Stimulated activated naive B cell treated with anti-CD40 and anti-IgM and Interleukin-4, amounts not matched to agents 10 μg/mL and 1 μg/mL and 100 μg/mL, for 72 hours (primary cell): Measurements from ENCODE around the gene ZNF530.

ENCODE experiments used
- ATAC-seq, 2 donors: fragments of 150-1000 bp; cut with Tn5 transposase; replicated peaks; 2 replicates each; pipeline ENCODE4 v1.10.0; 2021; ENCODE audit warnings: moderate library complexity in 1 of 2
- DNase-seq: peaks from one replicate; pipeline ENCODE4 v3.0.0; 2021
- H3K27ac Mint-ChIP-seq: one replicate; pipeline ENCODE4 v1.8.0; 2022; ENCODE audit warnings: mild to moderate bottlenecking, mixed read lengths
- H3K27me3 Mint-ChIP-seq, 2 donors: one replicate each; pipeline ENCODE4 v1.8.0; 2022; ENCODE audit warnings: mixed read lengths in 2 of 2
- H3K36me3 Mint-ChIP-seq, 2 donors: one replicate each; pipeline ENCODE4 v1.8.0; 2022; ENCODE audit warnings: mixed read lengths in 2 of 2, mild to moderate bottlenecking in 1 of 2
- H3K4me1 Mint-ChIP-seq, 2 donors: one replicate each; pipeline ENCODE4 v1.8.0; 2022; ENCODE audit warnings: mixed read lengths in 2 of 2, mild to moderate bottlenecking in 1 of 2
- H3K4me3 Mint-ChIP-seq, 2 donors: one replicate each; pipeline ENCODE4 v1.8.0; 2022; ENCODE audit warnings: mild to moderate bottlenecking in 2 of 2, mixed read lengths in 2 of 2, moderate library complexity in 1 of 2
- H3K9me3 Mint-ChIP-seq, 2 donors: one replicate each; pipeline ENCODE4 v1.8.0; 2022; ENCODE audit warnings: mixed read lengths in 2 of 2, mild to moderate bottlenecking in 1 of 2

Gene ZNF530

GRCh38 chr19:57599761-57600383, at the start of gene ZNF530:
Gene ZNF530 (plus strand): TSS chr19:57599885. CDS start chr19:57604346, 4,461 bp downstream.
- Mint-ChIP-seq H3K27ac (peak within 1 kb of the TSS; percentile 84), H3K36me3 (peaks cover 36 to 37% of the 10 kb centered on the region in 2 donors)

GRCh38 chr19:57552432-57552831, 47.3 kb upstream of the ZNF530 start:
- peaks cover 15 to 24% of the 10 kb centered on the region in 2 donors for H3K9me3 Mint-ChIP-seq
- H3K4me3 Mint-ChIP-seq: no peak overlapping the region
- H3K27me3 Mint-ChIP-seq: no peaks in the 10 kb centered on the region
- ATAC-seq (no peak), DNase-seq (no peak)
- peaks cover 86 to 93% of the 10 kb centered on the region in 2 donors for H3K36me3 Mint-ChIP-seq
- H3K27ac Mint-ChIP-seq: no peak overlapping the region
- H3K4me1 Mint-ChIP-seq: peaks cover 4 to 7% of the 10 kb centered on the region in 2 donors

More at GRCh38 chr19:57599761-57600383, at the start of gene ZNF530:
- peak within 1 kb of the TSS; percentile 87 to 88 for H3K4me3 Mint-ChIP-seq
- peaks cover 9 to 22% of the 10 kb centered on the region in 2 donors for H3K9me3 Mint-ChIP-seq
- H3K27me3 Mint-ChIP-seq: no peaks in the 10 kb centered on the region
- DNase-seq (peak; percentile 87), ATAC-seq (peak; percentile 99 to 100)
- peaks cover 18 to 32% of the 10 kb centered on the region in 2 donors for H3K4me1 Mint-ChIP-seq

GRCh38 chr19:57557659-57558058, 42.0 kb upstream of the ZNF530 start:
- peaks cover 29 to 32% of the 10 kb centered on the region in 2 donors for H3K4me1 Mint-ChIP-seq
- peaks cover 0 to 9% of the 10 kb centered on the region in 2 donors for H3K27me3 Mint-ChIP-seq
- DNase-seq: no peak
- H3K27ac Mint-ChIP-seq: no peak overlapping the region
- peak overlapping the region; percentile 95 to 96 for H3K4me3 Mint-ChIP-seq
- no peak for ATAC-seq
- H3K36me3 Mint-ChIP-seq: peaks cover 48 to 67% of the 10 kb centered on the region in 2 donors
- peaks cover 0 to 10% of the 10 kb centered on the region in 2 donors for H3K9me3 Mint-ChIP-seq

- Mint-ChIP-seq H3K36me3 (peaks cover 42 to 61% of the 10 kb centered on the region in 2 donors), H3K4me1 (peaks cover 29 to 32% of the 10 kb centered on the region in 2 donors), H3K27me3 (peaks cover 0 to 9% of the 10 kb centered on the region in 2 donors), H3K27ac (peak overlapping the region; percentile 81), H3K4me3 (peak overlapping the region; percentile 95 to 96), H3K9me3 (peaks cover 2 to 13% of the 10 kb centered on the region in 2 donors)
- ATAC-seq (no peak), DNase-seq (no peak)
Observed at GRCh38 chr19:57558525-57558924, 41.2 kb upstream of the ZNF530 start.

- peak overlapping the region; percentile 95 for H3K27ac Mint-ChIP-seq
Observed at GRCh38 chr19:57559008-57559403, 40.7 kb upstream of the ZNF530 start.

GRCh38 chr19:57559404-57560025, 40.2 kb upstream of the ZNF530 start, which contains the start of gene ZNF550:
Gene ZNF550 (minus strand): TSS chr19:57559863. CDS start chr19:57559682, 181 bp downstream.
- Mint-ChIP-seq H3K4me3 (peak within 1 kb of the TSS; percentile 95 to 96), H3K36me3 (peaks cover 34 to 53% of the 10 kb centered on the region in 2 donors), H3K4me1 (peaks cover 29 to 32% of the 10 kb centered on the region in 2 donors), H3K27ac (peak within 1 kb of the TSS; percentile 95), H3K27me3 (peaks cover 0 to 9% of the 10 kb centered on the region in 2 donors), H3K9me3 (peaks cover 4 to 15% of the 10 kb centered on the region in 2 donors)
- peak; percentile 76 for DNase-seq
- peak; percentile 97 to 100 for ATAC-seq

More at GRCh38 chr19:57559008-57559403, 40.7 kb upstream of the ZNF530 start:
- peaks cover 29 to 32% of the 10 kb centered on the region in 2 donors for H3K4me1 Mint-ChIP-seq
- peaks cover 4 to 15% of the 10 kb centered on the region in 2 donors for H3K9me3 Mint-ChIP-seq
- H3K27me3 Mint-ChIP-seq: peaks cover 0 to 9% of the 10 kb centered on the region in 2 donors
- ATAC-seq: peak; percentile 53 to 59
- H3K36me3 Mint-ChIP-seq: peaks cover 40 to 59% of the 10 kb centered on the region in 2 donors
- H3K4me3 Mint-ChIP-seq: peak overlapping the region; percentile 95 to 96
- DNase-seq: peak; percentile 1

GRCh38 chr19:57560049-57560491, 39.6 kb upstream of the ZNF530 start:
- H3K4me1 Mint-ChIP-seq: peaks cover 29 to 32% of the 10 kb centered on the region in 2 donors
- H3K4me3 Mint-ChIP-seq: peak overlapping the region; percentile 95 to 96
- ATAC-seq: peak; percentile 10 to 21
- peak; percentile 2 for DNase-seq
- peaks cover 29 to 48% of the 10 kb centered on the region in 2 donors for H3K36me3 Mint-ChIP-seq
- peak overlapping the region; percentile 89 for H3K27ac Mint-ChIP-seq
- H3K9me3 Mint-ChIP-seq: peaks cover 6 to 14% of the 10 kb centered on the region in 2 donors
- H3K27me3 Mint-ChIP-seq: peaks cover 0 to 9% of the 10 kb centered on the region in 2 donors

GRCh38 chr19:57563547-57563946, 36.1 kb upstream of the ZNF530 start:
- DNase-seq (no peak), ATAC-seq (no peak)
- Mint-ChIP-seq H3K36me3 (peaks cover 14 to 45% of the 10 kb centered on the region in 2 donors), H3K27me3 (peaks cover 0 to 9% of the 10 kb centered on the region in 2 donors), H3K27ac (no peak overlapping the region), H3K4me1 (peaks cover 14 to 17% of the 10 kb centered on the region in 2 donors), H3K4me3 (no peak overlapping the region), H3K9me3 (peaks cover 30 to 34% of the 10 kb centered on the region in 2 donors)

GRCh38 chr19:57566396-57567265, 33.1 kb upstream of the ZNF530 start:
- Mint-ChIP-seq H3K27ac (no peak overlapping the region), H3K27me3 (no peaks in the 10 kb centered on the region), H3K9me3 (peaks cover 42 to 44% of the 10 kb centered on the region in 2 donors), H3K4me1 (no peaks in the 10 kb centered on the region), H3K36me3 (peaks cover 27 to 47% of the 10 kb centered on the region in 2 donors), H3K4me3 (no peak overlapping the region)
- ATAC-seq (no peak), DNase-seq (no peak)

- Mint-ChIP-seq H3K4me3 (no peak overlapping the region), H3K36me3 (peaks cover 60 to 80% of the 10 kb centered on the region in 2 donors), H3K9me3 (peaks cover 41 to 43% of the 10 kb centered on the region in 2 donors), H3K27me3 (no peaks in the 10 kb centered on the region), H3K4me1 (peaks cover 6 to 7% of the 10 kb centered on the region in 2 donors), H3K27ac (no peak overlapping the region)
- ATAC-seq (no peak), DNase-seq (no peak)
Observed at GRCh38 chr19:57570707-57571106, 29.0 kb upstream of the ZNF530 start.

GRCh38 chr19:57572415-57572947, 27.2 kb upstream of the ZNF530 start:
- Mint-ChIP-seq H3K27me3 (no peaks in the 10 kb centered on the region), H3K9me3 (peaks cover 46 to 50% of the 10 kb centered on the region in 2 donors), H3K36me3 (peaks cover 73 to 83% of the 10 kb centered on the region in 2 donors), H3K4me1 (peaks cover 17 to 21% of the 10 kb centered on the region in 2 donors), H3K4me3 (no peak overlapping the region), H3K27ac (no peak overlapping the region)
- DNase-seq (no peak), ATAC-seq (no peak)

GRCh38 chr19:57576661-57577060, 23.0 kb upstream of the ZNF530 start:
- Mint-ChIP-seq H3K4me1 (peaks cover 23 to 30% of the 10 kb centered on the region in 2 donors), H3K4me3 (no peak overlapping the region), H3K9me3 (peaks cover 29 to 33% of the 10 kb centered on the region in 2 donors), H3K27ac (no peak overlapping the region), H3K36me3 (peaks cover 62 to 63% of the 10 kb centered on the region in 2 donors), H3K27me3 (no peaks in the 10 kb centered on the region)
- ATAC-seq: no peak
- no peak for DNase-seq

GRCh38 chr19:57578487-57579205, 21.0 kb upstream of the ZNF530 start, which contains the start of gene ZNF416:
Gene ZNF416 (minus strand): TSS chr19:57578911. CDS start chr19:57578704, 207 bp downstream.
- Mint-ChIP-seq H3K9me3 (peaks cover 30 to 33% of the 10 kb centered on the region in 2 donors), H3K36me3 (peaks cover 46 to 48% of the 10 kb centered on the region in 2 donors), H3K27ac (peak within 1 kb of the TSS; percentile 84), H3K27me3 (no peaks in the 10 kb centered on the region), H3K4me3 (peak within 1 kb of the TSS; percentile 88 to 92), H3K4me1 (peaks cover 26 to 39% of the 10 kb centered on the region in 2 donors)
- ATAC-seq (peak; percentile 92 to 94), DNase-seq (peak; percentile 97)
